Measurements from ENCODE around the gene STK38. TPM values are rescaled to one million over a fixed set of nuclear protein-coding genes. Genes with fewer than 3 reads are reported as not detected.
A peak's percentile ranks its signal among the peaks of the same experiment; 100 is the strongest.

STK38 gene
- total and polyA plus RNA-seq, 2 of the 13 experiments (the other 11 are each of a cell fraction or from before 2014, with no cell fraction given): 10.3 to 20.7 TPM

- TF ChIP-seq PRDM10 (CRISPR knock-in tag; IDR thresholded peaks at IDR 0.05; ENCODE audit: low read depth): no peak
- no peak for TF ChIP-seq TIGD3 (CRISPR knock-in tag; IDR thresholded peaks at IDR 0.05; ENCODE audit: borderline replicate concordance)
These were observed 5.2 kb downstream of the STK38 start (continued) for GRCh38 chr6:36542041-36542440.

- Histone ChIP-seq H3K9me3 (ENCODE audit: low read length) (no peaks in the 10 kb centered on the region), H2AFZ (ENCODE audit: low read length) (no peak overlapping the region), H3K4me3 (replicated peaks in 1 of 3; ENCODE audit: insufficient read depth in 1 of 3, low read depth in 2 of 3, low read length in 3 of 3) (no peak overlapping the region), H3K27ac (ENCODE audit: extremely low read length, insufficient read depth, low read length) (no peak overlapping the region), H3K4me1 (ENCODE audit: insufficient read depth, low read length) (peaks cover 16% of the 10 kb centered on the region), H3K27me3 (ENCODE audit: control insufficient read depth in 1 of 2, insufficient read depth in 2 of 2, low read length in 2 of 2) (no peaks in the 10 kb centered on the region), H3K4me2 (ENCODE audit: low read depth, low read length) (no peak overlapping the region), H3K9ac (ENCODE audit: insufficient read depth, low read depth, low read length) (no peak overlapping the region), H3K36me3 (replicated peaks in 1 of 2; ENCODE audit: control insufficient read depth in 1 of 2, insufficient read depth in 2 of 2, low read length in 2 of 2) (peaks cover 4 to 38% of the 10 kb centered on the region in 2 experiments), H4K20me1 (ENCODE audit: insufficient read depth, low read length) (no peaks in the 10 kb centered on the region; the same call in 1 of the 2 replicates), H3K79me2 (ENCODE audit: insufficient read depth, low read length) (peaks cover 24% of the 10 kb centered on the region)
- TF ChIP-seq PCBP2 (optimal IDR thresholded peaks at IDR 0.05; ENCODE audit: low read depth, low read length, poor library complexity, severe bottlenecking) (no peak), ZNF780A (CRISPR knock-in tag; IDR thresholded peaks at IDR 0.05) (no peak), TEAD3 (CRISPR knock-in tag; optimal IDR thresholded peaks at IDR 0.05; ENCODE audit: borderline replicate concordance) (peak; percentile 50), ZNF451 (CRISPR knock-in tag; IDR thresholded peaks at IDR 0.05) (no peak), BRF2 (CRISPR knock-in tag; IDR thresholded peaks at IDR 0.05) (no peak)
- intact Hi-C loops (cut with micrococcal nuclease; ENCODE audit: unreplicated experiment) (no loop called here), in situ Hi-C loops (cut with HindIII; ENCODE audit: extremely low pct_ligation_motif_present, low pct_unique_long_range_greater_than_20kb) (no loop called here)
- BruUV-seq (replicated peaks): no TSS peak
- no peak for ATAC-seq
- WGBS (ENCODE audit: low lambda C conversion rate): 98% methylated on average over 4 of the region's 4 CpGs
- FAIRE-seq: no peak
- no peak for DNase-seq (ENCODE audit: low spot score)
- ChIA-PET POLR2A (no interaction called here), CTCF (ENCODE audit: low intra/inter-chr PET ratio, low total read pairs) (no interaction called here)
These were observed 7.3 kb downstream of the STK38 start for GRCh38 chr6:36539814-36540568.
